Measurements from ENCODE around the gene NSFL1C.

The NSFL1C gene

GRCh38 chr20:1429143-1429728, 37.4 kb downstream of the NSFL1C start:
- no peak overlapping the region for H3K4me3 ChIP-seq
- TF ChIP-seq CTCF (IDR thresholded peaks at IDR 0.05): no peak
- DNase-seq (ENCODE audit: low spot score): peak; percentile 17
- H3K27ac ChIP-seq: no peak overlapping the region

- TF ChIP-seq CTCF (IDR thresholded peaks at IDR 0.05): no peak
- Histone ChIP-seq H3K27ac (no peak overlapping the region), H3K4me3 (no peak overlapping the region)
- peak; percentile 21 for DNase-seq (ENCODE audit: low spot score)
Measured at GRCh38 chr20:1427457-1428054, 39.1 kb downstream of the NSFL1C start.

GRCh38 chr20:1426231-1426849, 40.3 kb downstream of the NSFL1C start:
- no peak for TF ChIP-seq CTCF (IDR thresholded peaks at IDR 0.05)
- H3K27ac ChIP-seq: no peak overlapping the region
- DNase-seq (ENCODE audit: low spot score): no peak
- H3K4me3 ChIP-seq: no peak overlapping the region

- no peak overlapping the region for H3K4me3 ChIP-seq
- no peak for DNase-seq (ENCODE audit: low spot score)
- no peak for TF ChIP-seq CTCF (IDR thresholded peaks at IDR 0.05)
- no peak overlapping the region for H3K27ac ChIP-seq
Measured at GRCh38 chr20:1424336-1424735, 42.3 kb downstream of the NSFL1C start.

GRCh38 chr20:1423625-1424106, 43.0 kb downstream of the NSFL1C start:
- DNase-seq (ENCODE audit: low spot score): no peak
- Histone ChIP-seq H3K27ac (no peak overlapping the region), H3K4me3 (no peak overlapping the region)
- TF ChIP-seq CTCF (IDR thresholded peaks at IDR 0.05): no peak

- no peak for TF ChIP-seq CTCF (IDR thresholded peaks at IDR 0.05)
- DNase-seq (ENCODE audit: low spot score): no peak
- no peak overlapping the region for H3K4me3 ChIP-seq
- no peak overlapping the region for H3K27ac ChIP-seq
Measured at GRCh38 chr20:1423206-1423605, 43.4 kb downstream of the NSFL1C start.

GRCh38 chr20:1422753-1423152, 43.9 kb downstream of the NSFL1C start:
- no peak for DNase-seq (ENCODE audit: low spot score)
- TF ChIP-seq CTCF (IDR thresholded peaks at IDR 0.05): no peak
- Histone ChIP-seq H3K4me3 (no peak overlapping the region), H3K27ac (no peak overlapping the region)

Data from coronary artery (tissue), 2 donors.